Astrocyte of the cerebellum (primary cell): ENCODE results near the gene SLC13A5.

ENCODE experiments used
- DNase-seq: peaks from one replicate; pipeline ENCODE4 v3.0.0-alpha.2; 2011; ENCODE audit warnings: low read depth
- H3K4me3 ChIP-seq: 2 replicates; pipeline ENCODE4 v1.5.1; 2011; ENCODE audit warnings: mild to moderate bottlenecking, low read depth, low read length, moderate library complexity
- in situ Hi-C: cut with HindIII; loops from 2 replicates; pipeline ENCODE4 v1.10.0; 2017; ENCODE audit warnings: low sequenced_read_pairs
- TF ChIP-seq, protein P1 (sequence below): IDR thresholded peaks from 2 replicates; pipeline ENCODE4 v1.5.1; 2012; ENCODE audit warnings: low read length, low read depth, moderate library complexity, mild to moderate bottlenecking; ENCODE audit errors: missing control alignments

The SLC13A5 gene

DNA sequence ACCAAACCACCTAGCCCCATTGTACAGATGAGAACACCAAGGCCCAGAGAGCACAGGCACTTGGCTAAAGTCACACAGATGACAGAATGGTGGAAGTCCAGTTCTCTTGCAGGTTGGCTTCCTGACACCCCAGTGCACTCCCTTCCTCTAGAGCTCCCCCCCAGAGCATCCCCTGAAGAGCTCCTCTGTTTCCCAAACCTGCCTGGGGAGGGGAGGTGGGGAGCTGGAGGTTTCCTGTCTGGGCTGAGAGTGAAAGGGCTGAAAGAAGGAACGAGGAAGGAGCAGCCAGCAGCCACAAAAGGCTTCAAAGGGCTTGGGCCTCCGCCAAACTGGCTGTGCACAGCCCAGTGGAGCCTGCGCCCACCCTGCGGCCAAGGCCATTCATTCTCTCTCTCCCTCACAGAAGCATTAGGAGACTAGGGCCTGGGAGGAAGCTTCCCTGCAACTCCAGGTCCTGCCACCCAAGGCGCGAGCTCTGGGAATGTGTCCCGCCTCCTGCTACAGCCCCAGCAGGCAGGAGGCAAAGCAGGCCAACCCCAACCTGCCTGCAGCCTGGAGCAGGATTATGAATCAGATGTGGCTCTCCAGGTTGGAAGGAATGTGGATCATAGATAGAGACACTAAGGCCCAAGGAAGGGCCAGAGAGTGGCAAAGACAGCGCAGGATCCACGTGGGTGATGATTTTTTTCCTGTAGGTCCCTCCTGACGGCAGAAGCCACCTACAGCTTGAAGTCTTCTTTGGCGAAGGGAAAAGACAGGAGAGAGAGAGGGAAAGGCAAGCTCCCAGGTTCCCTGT is 913 bp downstream of the SLC13A5 start:
- peak; percentile 63 for DNase-seq
- no peak overlapping the region for H3K4me3 ChIP-seq

DNA sequence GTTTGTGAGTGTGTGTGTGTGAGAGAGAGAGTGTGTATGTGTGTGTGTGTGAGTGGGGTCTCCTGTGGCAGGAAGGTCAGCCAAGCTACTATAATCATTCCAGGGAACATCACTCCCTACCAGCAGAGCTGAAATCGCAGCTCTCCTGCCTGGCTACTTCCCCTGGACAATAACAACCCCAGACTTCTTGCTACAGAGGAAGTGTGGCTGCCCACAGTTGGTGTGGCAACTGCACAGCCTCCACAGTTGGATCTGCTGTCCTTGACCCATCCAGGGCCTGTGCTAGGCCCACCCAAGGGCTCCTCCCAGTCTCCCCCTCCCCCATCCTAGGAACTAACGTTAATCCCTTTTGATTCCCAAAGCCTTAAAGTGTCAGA is 1.5 kb downstream of the SLC13A5 start:
- in situ Hi-C loops, result no loop called here
- DNase-seq, result no peak
- no peak overlapping the region for H3K4me3 ChIP-seq
- TF ChIP-seq, protein P1, sequence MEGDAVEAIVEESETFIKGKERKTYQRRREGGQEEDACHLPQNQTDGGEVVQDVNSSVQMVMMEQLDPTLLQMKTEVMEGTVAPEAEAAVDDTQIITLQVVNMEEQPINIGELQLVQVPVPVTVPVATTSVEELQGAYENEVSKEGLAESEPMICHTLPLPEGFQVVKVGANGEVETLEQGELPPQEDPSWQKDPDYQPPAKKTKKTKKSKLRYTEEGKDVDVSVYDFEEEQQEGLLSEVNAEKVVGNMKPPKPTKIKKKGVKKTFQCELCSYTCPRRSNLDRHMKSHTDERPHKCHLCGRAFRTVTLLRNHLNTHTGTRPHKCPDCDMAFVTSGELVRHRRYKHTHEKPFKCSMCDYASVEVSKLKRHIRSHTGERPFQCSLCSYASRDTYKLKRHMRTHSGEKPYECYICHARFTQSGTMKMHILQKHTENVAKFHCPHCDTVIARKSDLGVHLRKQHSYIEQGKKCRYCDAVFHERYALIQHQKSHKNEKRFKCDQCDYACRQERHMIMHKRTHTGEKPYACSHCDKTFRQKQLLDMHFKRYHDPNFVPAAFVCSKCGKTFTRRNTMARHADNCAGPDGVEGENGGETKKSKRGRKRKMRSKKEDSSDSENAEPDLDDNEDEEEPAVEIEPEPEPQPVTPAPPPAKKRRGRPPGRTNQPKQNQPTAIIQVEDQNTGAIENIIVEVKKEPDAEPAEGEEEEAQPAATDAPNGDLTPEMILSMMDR, result no peak

More for the DNA sequence above, 913 bp downstream of the SLC13A5 start:
- TF ChIP-seq, protein P1, result peak; percentile 16
- in situ Hi-C loops, result no loop called here

DNA sequence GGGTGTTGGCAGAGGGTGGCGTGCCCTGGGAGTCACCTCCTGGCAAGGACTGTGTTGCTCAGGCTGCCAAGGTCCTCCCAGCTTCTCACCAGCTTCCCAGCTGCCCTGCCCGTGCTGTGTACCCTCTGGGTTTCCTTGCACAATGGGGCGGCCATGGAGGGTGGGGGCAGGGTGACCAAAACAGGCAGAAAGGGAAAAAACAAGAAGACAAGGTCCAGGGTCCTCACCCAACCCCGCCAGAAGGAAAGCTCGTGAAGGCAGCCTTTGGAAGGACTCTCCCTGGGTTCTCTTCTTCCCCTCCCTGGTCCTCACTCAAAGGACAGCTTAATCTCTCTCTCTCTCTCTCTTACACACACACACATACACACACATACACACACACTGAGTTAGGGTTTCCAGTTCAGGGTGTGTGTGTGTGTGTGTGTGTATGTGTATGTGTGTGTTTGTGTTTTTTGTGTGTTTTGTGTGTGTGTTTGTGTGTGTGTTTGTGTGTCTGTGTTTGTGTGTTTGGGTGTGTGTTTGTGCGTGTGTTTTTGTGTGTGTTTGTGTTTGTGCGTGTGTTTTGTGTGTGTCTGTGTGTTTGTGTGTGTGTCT is 2.0 kb downstream of the SLC13A5 start:
- DNase-seq, result no peak
- TF ChIP-seq, protein P1, result no peak
- in situ Hi-C loops, result no loop called here
- no peak overlapping the region for H3K4me3 ChIP-seq

DNA sequence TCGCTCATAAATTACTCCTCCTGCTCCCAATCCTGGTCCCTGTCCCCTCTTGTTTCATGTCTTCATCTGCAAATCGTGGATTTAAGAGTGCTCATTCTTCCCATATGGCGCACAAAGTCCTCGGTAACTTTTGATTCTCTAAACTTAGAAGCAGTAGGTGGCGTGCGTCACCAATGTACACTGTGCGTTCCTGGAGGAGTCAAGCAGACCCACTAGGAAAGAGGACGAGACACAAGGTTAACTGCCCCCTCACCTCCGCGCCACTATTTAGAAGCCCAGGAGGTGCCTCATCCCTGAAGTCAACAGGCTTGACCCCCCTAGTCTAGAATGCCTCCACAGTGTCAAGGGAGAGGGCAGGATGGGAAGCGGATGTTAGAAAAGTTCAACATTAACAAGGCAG is 2.9 kb downstream of the SLC13A5 start:
- no peak overlapping the region for H3K4me3 ChIP-seq
- in situ Hi-C loops, result no loop called here
- TF ChIP-seq, protein P1, result no peak
- no peak for DNase-seq

DNA sequence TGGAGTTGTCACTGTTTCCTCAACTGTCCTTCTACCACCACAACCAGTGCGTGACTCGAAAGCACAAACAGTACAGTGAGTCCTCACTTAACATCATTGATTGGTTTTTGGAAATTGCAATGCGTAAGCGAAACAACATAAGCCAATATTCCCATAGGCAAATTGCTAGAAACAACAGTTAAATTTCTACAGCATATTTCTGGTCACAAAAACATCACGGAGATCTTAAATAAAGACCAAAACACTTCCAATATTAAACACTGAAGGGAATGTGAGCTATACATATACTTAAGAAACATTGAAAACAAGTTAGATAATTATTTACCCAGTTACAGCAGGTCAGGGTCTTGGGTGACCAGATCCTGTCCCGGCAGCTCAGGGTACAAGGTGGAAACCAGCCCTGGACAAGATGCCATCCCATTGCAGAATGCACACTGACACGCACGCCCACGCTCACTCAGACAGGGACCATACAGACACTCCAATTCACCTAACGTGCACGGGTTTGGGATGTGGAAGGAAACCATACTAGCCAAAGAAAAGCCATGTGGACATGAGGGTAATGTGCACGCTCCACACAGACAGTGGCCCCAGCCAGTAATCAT is 4.7 kb downstream of the SLC13A5 start:
- in situ Hi-C loops, result no loop called here
- H3K4me3 ChIP-seq, result no peak overlapping the region
- DNase-seq, result no peak
- TF ChIP-seq, protein P1, result no peak

DNA sequence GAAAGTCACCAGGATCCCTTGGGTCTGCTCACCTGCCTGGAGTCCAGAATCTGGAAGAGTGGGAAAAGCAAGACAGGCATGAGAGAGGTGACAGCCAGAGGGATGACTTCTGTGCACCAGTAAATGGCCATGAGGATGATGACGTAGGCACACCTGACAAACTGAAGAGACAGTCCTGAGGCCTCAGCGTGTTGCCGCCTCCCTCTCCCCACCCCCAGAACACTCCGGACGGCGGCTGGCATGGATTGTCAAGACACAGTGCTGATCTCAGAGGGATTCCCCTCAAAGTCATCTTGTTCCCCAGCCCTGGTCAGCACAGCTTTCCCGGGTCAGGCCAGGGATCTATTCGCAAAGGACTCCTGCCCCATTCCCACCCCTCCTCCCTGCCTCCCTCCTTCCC is 6.2 kb downstream of the SLC13A5 start:
- TF ChIP-seq, protein P1, result no peak
- no peak overlapping the region for H3K4me3 ChIP-seq
- DNase-seq, result no peak
- in situ Hi-C loops, result no loop called here
